Mucosa of rectum (tissue), 2 donors: ENCODE data around the gene EZH1.
"Not testable (repeated sequence)": the region's sequence is repeated elsewhere in the genome, so short reads cannot be mapped to it uniquely, and the experiment has no call there.

Experiments used
- H3K27ac ChIP-seq, 2 donors: one replicate each; pipeline ENCODE4 v1.7.0; 2013; ENCODE audit warnings: inconsistent platforms in 2 of 2, low read depth in 2 of 2, low read length in 2 of 2
- H3K27me3 ChIP-seq, 2 donors: one replicate each; pipeline ENCODE4 v1.7.0; 2013; ENCODE audit warnings: low read length in 2 of 2; ENCODE audit not compliant: control insufficient read depth in 2 of 2, insufficient read depth in 2 of 2
- H3K36me3 ChIP-seq, 2 donors: one replicate each; pipeline ENCODE4 v1.7.0; 2013; ENCODE audit warnings: low read length in 2 of 2; ENCODE audit not compliant: control insufficient read depth in 2 of 2, insufficient read depth in 2 of 2
- H3K4me1 ChIP-seq, 2 donors: one replicate each; pipeline ENCODE4 v1.7.0; 2013; ENCODE audit warnings: low read length in 2 of 2, mild to moderate bottlenecking in 1 of 2; ENCODE audit not compliant: control insufficient read depth in 2 of 2, insufficient read depth in 2 of 2
- H3K4me3 ChIP-seq, 2 donors: one replicate each; pipeline ENCODE4 v1.7.0; 2013; ENCODE audit warnings: low read length in 2 of 2
- H3K9ac ChIP-seq, 2 donors: one replicate each; pipeline ENCODE4 v1.7.0; 2013; ENCODE audit warnings: low read length in 2 of 2, low read depth in 1 of 2, mild to moderate bottlenecking in 1 of 2
- H3K9me3 ChIP-seq, 2 donors: one replicate each; pipeline ENCODE4 v1.7.0; 2013; ENCODE audit warnings: low read length in 2 of 2; ENCODE audit not compliant: control insufficient read depth in 2 of 2
- donor health status: healthy.
- donor health status: Normal muscosa, but diverticular disease.

Gene EZH1

DNA sequence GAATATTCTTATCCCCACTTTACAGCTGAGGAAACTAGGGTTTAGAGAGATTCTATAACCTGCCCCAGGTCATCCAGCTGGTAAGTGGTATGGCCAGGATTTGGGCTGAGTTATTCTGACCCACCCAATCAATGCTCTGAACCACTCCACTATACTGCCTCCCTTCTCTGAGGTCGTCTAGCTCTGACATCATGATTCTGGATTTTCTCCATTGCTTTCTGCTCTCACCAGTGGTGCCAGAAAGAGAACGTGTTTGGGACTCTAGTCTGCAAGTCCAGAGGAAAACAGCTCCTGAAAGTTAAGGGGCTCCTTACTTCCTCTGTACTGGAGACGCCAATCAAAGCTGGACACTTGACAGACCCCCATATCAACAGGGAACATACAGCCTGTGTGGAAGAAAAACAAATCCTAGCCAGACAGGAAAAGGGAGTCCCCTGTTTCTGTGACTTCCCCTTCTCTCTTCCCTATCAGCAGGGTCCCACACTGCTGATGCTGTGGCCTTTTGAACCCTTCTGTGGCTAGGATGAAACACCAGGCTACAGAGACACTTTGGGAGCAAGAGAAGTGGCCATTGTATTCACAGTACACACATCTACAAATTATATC lies 6.0 kb upstream of the EZH1 start:
- no peaks in the 10 kb centered on the region for H3K36me3 ChIP-seq
- no peaks in the 10 kb centered on the region for H3K27me3 ChIP-seq
- no peaks in the 10 kb centered on the region for H3K9me3 ChIP-seq
- H3K27ac ChIP-seq, result no peak overlapping the region
- peaks cover 2 to 4% of the 10 kb centered on the region in 2 donors for H3K4me1 ChIP-seq
- H3K9ac ChIP-seq, result no peak overlapping the region
- no peak overlapping the region for H3K4me3 ChIP-seq

DNA sequence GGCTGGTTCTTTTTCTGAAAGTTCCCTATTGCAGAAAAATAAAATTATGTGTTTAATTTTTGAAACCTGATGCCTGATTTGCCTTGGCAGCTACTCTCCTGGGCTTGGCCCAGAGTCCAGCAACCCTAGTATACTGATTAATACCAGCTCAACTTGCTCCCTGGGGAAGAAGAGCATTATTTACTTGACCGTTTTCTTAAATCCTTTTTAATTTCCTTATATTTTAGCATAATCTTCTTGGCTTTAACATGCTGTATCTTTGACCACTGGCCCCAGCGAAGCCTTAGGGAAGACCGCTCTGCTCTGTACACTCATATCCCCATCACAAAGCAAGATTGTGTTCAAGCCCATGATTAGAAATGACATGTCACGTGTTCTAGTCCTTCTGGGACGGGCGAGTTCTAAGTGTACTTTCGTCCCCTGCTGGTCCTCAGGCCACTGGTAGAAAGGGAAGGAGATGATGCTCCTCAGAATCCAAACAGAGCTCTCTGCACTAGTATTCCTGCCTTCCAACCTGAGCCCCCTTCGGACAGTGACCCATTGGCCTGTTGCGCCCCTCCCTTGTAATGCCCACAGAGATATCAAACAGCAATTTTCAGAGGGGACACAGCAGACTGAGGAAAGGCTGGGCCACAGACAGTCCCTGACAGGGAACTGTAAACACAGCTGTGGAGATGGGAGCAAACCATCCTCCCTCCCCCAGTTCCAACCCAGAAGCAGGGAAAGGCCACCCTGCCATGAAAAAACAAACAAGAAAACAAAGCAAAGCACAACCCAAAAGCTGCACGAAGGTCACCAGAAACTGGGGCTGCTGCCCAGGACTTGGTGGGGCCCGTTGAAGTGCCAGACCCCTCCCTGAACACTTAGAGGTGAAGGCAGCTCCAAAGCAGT lies 4.3 kb upstream of the EZH1 start:
- H3K4me1 ChIP-seq, result peaks cover 2 to 7% of the 10 kb centered on the region in 2 donors
- no peak overlapping the region for H3K9ac ChIP-seq
- H3K4me3 ChIP-seq, result no peak overlapping the region
- no peaks in the 10 kb centered on the region for H3K36me3 ChIP-seq
- H3K9me3 ChIP-seq, result no peaks in the 10 kb centered on the region
- no peaks in the 10 kb centered on the region for H3K27me3 ChIP-seq
- peak overlapping the region; percentile 49 to 60 for H3K27ac ChIP-seq

DNA sequence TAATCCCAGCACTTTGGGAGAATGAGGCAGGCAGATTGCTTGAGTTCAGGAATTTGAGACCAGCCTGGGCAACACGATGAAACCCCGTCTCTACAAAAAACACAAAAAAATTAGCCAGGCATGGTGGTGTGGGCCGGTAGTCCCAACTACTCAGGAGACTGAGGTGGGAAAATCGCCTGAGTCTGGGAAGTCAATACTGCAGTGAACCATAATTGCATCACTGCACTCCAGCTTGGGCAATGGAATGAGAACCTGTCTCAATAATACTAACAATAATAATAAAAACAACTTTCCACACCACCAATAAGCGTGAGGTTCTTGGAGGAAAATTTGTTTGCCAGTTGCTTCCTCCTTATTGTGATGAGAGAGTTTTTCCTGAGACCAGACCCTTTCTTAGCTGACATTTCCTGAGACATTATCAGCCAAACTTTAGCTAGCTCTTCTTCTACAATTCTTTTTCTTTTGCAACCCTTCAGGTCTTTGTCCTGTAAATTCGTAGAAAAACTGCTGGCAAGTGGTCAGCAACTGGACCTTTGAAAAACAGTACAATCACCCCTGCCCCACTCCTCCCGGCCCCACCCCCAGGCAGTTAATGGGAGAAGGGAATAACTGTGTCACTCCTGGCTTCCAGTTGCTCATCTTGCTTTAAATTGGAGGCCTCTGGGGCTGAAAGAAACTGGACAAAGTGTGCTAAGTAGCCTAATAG lies 3.5 kb upstream of the EZH1 start:
- no peak overlapping the region for H3K4me3 ChIP-seq
- no peaks in the 10 kb centered on the region for H3K36me3 ChIP-seq
- H3K27me3 ChIP-seq, result no peaks in the 10 kb centered on the region
- no peak overlapping the region for H3K9ac ChIP-seq
- peaks cover 10 to 12% of the 10 kb centered on the region in 2 donors for H3K4me1 ChIP-seq
- H3K9me3 ChIP-seq, result no peaks in the 10 kb centered on the region
- peak overlapping the region in 1 of 2 donors; percentile 20 for H3K27ac ChIP-seq

DNA sequence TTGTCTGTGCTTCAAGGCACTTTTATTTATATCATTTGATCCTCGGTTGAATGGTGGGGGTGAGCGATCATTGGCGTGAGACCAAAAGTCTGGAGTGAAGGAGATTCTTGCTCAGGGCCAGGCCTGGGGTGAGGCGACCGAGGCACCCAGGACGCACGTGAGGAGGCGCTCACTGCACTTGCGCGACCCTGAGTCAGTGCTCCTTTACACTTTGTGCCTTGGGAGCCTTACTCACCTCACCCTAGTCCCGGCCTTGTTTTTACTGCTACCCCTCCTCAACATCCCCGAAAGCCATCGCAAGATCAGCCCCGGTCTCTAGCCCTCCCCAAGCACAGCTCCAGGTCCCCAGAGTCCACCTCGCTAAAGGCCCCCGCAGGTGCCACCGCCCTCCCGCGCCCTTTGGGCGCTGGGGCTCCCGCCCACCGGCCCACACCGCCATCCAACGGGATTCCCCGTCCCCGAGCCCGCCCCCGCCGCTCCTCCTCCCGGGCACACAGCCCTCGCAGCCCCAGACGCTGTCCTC lies 496 bp downstream of the EZH1 start:
- Histone ChIP-seq H3K9me3 (no peaks in the 10 kb centered on the region), H3K9ac (peak overlapping the region; percentile 72 to 85)

DNA sequence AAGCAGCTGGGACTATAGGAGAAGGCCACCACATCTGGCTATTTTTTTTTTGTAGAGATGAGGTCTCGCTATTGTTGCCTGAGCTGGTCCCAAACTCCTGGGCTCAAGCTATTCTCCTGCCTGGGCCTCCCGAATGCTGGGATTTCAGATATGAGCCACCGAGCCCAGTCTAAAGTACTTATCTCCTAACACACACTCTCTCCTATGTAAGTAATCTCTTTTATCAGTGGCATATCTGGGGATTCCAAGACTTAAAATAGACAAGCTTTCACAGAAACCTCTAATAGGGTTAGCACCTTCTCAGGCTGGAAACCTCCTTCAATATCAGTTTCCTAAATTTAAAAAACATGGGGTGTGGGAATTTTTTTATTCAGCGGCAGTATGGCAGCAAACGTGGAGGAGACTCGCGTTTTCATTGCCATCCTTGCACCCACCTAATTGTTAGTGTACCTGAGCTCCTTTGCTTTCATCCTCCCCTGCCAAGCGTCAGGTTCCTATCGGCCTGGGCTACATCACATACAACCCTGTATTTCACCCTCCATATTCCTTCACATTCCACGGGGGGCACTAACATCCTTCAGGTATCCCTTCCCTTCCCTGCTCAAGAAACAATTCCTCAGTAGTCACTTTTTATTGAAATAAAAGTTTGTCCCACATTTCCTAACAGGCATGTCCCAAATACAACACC lies 1.1 kb downstream of the EZH1 start:
- no peaks in the 10 kb centered on the region for H3K36me3 ChIP-seq
- peak overlapping the region; percentile 86 to 92 for H3K27ac ChIP-seq
- H3K9ac ChIP-seq, result peak overlapping the region; percentile 72 to 85
- peaks cover 8 to 11% of the 10 kb centered on the region in 2 donors for H3K4me1 ChIP-seq
- no peaks in the 10 kb centered on the region for H3K27me3 ChIP-seq
- H3K9me3 ChIP-seq, result no peaks in the 10 kb centered on the region
- H3K4me3 ChIP-seq, result peak overlapping the region; percentile 83 to 87

More for the DNA sequence above, 496 bp downstream of the EZH1 start:
- H3K4me1 ChIP-seq, result peaks cover 8 to 12% of the 10 kb centered on the region in 2 donors
- no peaks in the 10 kb centered on the region for H3K36me3 ChIP-seq
- peak overlapping the region; percentile 83 to 87 for H3K4me3 ChIP-seq
- peak overlapping the region; percentile 86 to 92 for H3K27ac ChIP-seq
- H3K27me3 ChIP-seq, result no peaks in the 10 kb centered on the region

DNA sequence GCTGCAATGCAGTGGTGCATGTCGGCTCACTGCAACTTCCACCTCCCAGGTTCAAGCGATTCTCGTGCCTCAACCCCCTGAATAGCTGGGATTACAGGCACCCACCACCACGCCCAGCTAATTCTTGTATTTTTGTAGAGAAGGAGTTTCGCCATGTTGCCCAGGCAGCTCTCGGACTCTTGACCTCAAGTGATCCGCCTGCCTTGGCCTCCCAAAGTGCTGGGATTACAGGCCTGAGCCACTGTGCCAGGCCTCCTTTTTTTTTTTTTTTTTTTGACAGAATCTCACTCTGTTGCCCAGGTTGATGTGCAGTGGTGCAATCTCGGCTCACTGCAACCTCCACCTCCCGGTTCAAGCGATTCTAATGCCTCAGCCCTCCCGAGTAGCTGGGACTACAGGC lies 1.9 kb downstream of the EZH1 start:
- not testable (repeated sequence) for H3K27ac ChIP-seq

DNA sequence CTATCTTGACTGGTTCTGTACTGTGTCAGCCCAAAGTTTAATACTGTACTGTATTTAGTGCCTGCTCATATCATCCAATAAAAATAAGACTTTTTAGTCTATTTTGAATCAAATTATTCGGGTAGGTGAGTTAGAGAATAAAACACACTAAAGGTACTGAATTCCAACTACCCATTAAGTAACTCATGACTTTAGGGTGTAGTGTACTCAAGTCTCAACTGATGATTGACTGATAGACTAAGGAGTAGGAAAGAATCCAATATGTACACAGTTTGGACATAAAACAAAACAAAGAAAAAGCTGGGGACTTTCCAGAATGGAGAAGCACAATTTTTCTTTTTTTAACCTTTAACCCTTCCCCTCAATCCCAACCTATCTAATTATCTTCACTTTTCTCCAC lies 4.1 kb downstream of the EZH1 start:
- no peak overlapping the region for H3K27ac ChIP-seq
- no peaks in the 10 kb centered on the region for H3K27me3 ChIP-seq
- no peaks in the 10 kb centered on the region for H3K9me3 ChIP-seq
- peaks cover 8 to 11% of the 10 kb centered on the region in 2 donors for H3K4me1 ChIP-seq
- H3K36me3 ChIP-seq, result no peaks in the 10 kb centered on the region
- H3K9ac ChIP-seq, result no peak overlapping the region
- no peak overlapping the region for H3K4me3 ChIP-seq

More for the DNA sequence above, 1.9 kb downstream of the EZH1 start:
- peaks cover 8 to 11% of the 10 kb centered on the region in 2 donors for H3K4me1 ChIP-seq
- H3K27me3 ChIP-seq, H3K36me3 ChIP-seq, H3K9me3 ChIP-seq, H3K9ac ChIP-seq, H3K4me3 ChIP-seq: not testable (repeated sequence)

DNA sequence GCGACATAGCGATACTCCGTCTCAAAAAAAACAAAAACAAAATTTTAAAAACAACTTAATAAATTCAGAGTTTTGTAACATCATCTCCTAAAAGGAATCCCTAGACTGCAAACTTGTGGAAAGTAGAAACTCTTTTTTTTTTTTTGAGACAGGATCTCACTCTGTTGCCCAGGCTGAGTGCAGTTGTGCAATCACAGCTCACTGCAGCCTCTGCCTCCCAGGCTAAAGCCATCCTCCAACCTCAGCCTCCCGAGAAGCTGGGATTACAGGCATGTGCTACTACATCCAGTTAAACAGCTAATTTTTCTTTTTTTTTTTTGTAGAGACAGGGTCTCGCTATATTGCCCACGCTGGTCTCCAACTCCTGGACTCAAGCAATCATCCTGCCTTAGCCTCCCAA lies 19.7 kb downstream of the EZH1 start:
- Histone ChIP-seq H3K9ac (no peak overlapping the region), H3K36me3 (peaks cover 27 to 36% of the 10 kb centered on the region in 2 donors), H3K27me3 (no peaks in the 10 kb centered on the region), H3K4me1 (no peaks in the 10 kb centered on the region), H3K27ac (no peak overlapping the region), H3K9me3 (no peaks in the 10 kb centered on the region), H3K4me3 (no peak overlapping the region)

DNA sequence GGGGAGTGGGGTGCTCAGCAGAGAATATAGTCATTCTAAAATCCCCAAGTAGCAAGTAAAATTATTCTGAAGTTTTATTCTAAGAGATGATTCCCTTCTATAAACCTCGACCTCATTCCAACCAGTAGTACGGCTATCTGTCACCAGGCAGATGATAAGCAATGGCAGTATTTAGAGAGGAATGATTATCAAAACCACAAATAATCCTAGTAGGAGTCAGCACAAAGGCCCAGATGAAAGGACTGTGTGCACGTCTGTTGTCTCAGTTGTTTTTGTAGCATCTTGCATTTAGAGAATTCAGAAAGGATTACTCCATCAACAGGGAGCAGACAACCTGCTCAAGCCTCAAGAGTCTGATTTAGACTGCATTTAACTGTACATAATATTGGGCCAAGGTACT lies 21.2 kb downstream of the EZH1 start:
- Histone ChIP-seq H3K4me3 (no peak overlapping the region), H3K36me3 (peaks cover 39 to 45% of the 10 kb centered on the region in 2 donors), H3K4me1 (no peaks in the 10 kb centered on the region), H3K9me3 (no peaks in the 10 kb centered on the region), H3K9ac (no peak overlapping the region), H3K27me3 (no peaks in the 10 kb centered on the region), H3K27ac (no peak overlapping the region)
